Skeletal muscle tissue (tissue), 4 donors: ENCODE measurements around the gene DTD1. TPM values are rescaled to one million over a fixed set of nuclear protein-coding genes. Genes with fewer than 3 reads are reported as not detected.
"Not testable (repeated sequence)": the region's sequence is repeated elsewhere in the genome, so short reads cannot be mapped to it uniquely, and the experiment has no call there.

Source experiments
- H3K27ac ChIP-seq: one replicate; pipeline ENCODE4 v1.7.0; 2013; ENCODE audit warnings: mild to moderate bottlenecking, low read depth, low read length, inconsistent platforms
- H3K27me3 ChIP-seq, 3 donors: one replicate each; pipeline ENCODE4 v1.7.0; 2013; ENCODE audit warnings: low read length in 3 of 3; ENCODE audit not compliant: control insufficient read depth in 3 of 3, insufficient read depth in 3 of 3
- H3K36me3 ChIP-seq, 3 donors: one replicate each; pipeline ENCODE4 v1.7.0; 2013; ENCODE audit warnings: low read length in 3 of 3; ENCODE audit not compliant: control insufficient read depth in 3 of 3, insufficient read depth in 3 of 3
- H3K4me1 ChIP-seq, 3 donors: one replicate each; pipeline ENCODE4 v1.7.0; 2013; ENCODE audit warnings: low read length in 3 of 3, mild to moderate bottlenecking in 3 of 3; ENCODE audit not compliant: control insufficient read depth in 3 of 3, insufficient read depth in 3 of 3
- H3K4me3 ChIP-seq, 3 donors: one replicate each; pipeline ENCODE4 v1.7.0; 2013; ENCODE audit warnings: low read length in 3 of 3
- H3K9ac ChIP-seq, 3 donors: one replicate each; pipeline ENCODE4 v1.7.0; 2013; ENCODE audit warnings: low read length in 3 of 3, mild to moderate bottlenecking in 3 of 3, moderate library complexity in 2 of 3, low read depth in 1 of 3
- H3K9me3 ChIP-seq, 3 donors: one replicate each; pipeline ENCODE4 v1.7.0; 2013; ENCODE audit warnings: low read length in 3 of 3; ENCODE audit not compliant: control insufficient read depth in 3 of 3
- total RNA-seq: library from RNA; depleted of rRNA; stranded (reverse); fragments of >200 nt; gene quantifications from one replicate; pipeline ENCODE4 v1.2.3, GENCODE V29; 2014
- donor health status: Osteomylitis.

The DTD1 gene
- total RNA-seq, 1 donor from 2014 or later = 21.4 TPM

DNA sequence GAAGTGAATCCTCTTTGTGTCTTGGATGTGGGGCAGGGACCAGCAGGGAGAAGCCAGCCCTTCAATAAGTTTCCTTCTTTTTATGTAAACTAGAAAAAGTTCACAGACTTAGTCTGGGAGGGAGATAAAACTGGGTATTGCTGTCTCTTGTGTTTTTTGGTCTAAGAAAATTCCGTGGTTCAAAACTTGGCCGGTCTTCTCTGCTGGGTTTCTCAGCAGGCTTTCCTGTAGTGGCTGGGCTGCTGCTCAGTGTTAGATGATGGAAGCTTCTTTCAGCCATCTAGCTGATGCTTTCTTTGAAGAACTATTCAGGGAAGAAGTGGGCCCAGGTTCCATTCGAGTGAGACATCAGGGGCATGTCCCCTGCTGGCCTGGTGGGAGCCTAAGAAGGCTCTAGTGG is 155.0 kb downstream of the DTD1 start:
- H3K9ac ChIP-seq = no peak overlapping the region
- no peak overlapping the region for H3K27ac ChIP-seq
- H3K9me3 ChIP-seq = no peaks in the 10 kb centered on the region
- H3K4me3 ChIP-seq = no peak overlapping the region
- no peaks in the 10 kb centered on the region for H3K27me3 ChIP-seq
- peaks cover 4 to 5% (median 4%) of the 10 kb centered on the region in 3 donors for H3K36me3 ChIP-seq
- no peaks in the 10 kb centered on the region for H3K4me1 ChIP-seq

DNA sequence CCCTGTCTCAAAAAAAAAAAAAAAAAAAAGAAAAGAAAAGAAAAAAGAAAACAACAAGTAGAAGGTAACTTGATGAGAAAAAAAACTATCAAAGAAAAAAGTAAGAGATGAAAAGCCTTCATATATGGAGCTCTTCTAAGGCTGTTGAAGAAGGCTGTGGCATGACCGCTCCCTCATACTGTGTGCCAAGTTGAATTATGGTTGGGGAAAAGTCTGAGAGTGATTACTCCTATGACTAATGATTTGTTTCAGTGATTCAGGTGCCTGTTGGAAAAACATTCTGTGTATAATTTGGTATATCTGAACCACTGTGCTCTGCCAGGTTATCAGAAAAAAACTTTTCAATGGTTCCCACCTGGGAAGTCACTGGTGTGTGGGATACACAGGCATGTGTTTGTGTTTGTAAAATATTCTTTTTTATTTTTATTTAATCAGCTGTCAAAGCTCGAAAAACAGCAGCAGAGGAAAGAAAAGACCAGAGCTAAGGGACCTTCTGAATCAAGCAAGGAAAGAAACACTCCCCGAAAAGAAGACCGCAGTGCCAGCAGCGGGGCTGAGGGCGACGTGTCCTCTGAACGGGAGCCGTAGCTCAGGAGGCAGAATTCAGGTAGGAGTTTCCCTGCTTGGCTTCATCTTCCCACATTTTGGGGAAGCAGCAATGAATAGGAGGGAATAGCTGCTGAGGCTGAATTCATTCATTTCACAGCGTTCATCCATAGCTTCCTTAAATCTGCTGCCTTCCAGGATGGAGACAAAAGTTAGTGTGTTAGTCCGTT is 156.0 kb downstream of the DTD1 start:
- Histone ChIP-seq H3K4me1 (no peaks in the 10 kb centered on the region), H3K9ac (no peak overlapping the region), H3K9me3 (no peaks in the 10 kb centered on the region), H3K36me3 (peaks cover 4 to 5% (median 4%) of the 10 kb centered on the region in 3 donors), H3K4me3 (no peak overlapping the region), H3K27me3 (no peaks in the 10 kb centered on the region), H3K27ac (no peak overlapping the region)

DNA sequence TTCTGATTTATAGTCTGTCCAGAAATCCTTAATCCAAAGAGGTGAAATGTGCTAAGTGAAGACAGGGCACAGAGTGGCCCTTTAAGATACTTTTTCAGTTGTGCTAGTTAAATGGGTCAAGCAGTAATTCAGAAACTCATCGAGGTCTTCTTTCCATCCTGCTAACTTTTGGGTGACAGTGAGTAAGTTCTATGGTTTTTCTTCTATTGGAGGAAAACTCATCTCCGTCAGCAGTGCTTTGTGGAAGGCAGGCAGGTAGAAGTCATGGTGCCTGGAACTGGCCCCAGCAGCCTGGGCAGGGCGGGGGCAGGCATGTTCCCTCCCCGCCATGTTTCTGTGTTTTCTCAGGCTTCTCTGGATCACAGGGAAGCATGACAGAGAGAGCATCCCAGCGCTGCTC is 159.2 kb downstream of the DTD1 start:
- Histone ChIP-seq H3K36me3 (peaks cover 4 to 5% (median 4%) of the 10 kb centered on the region in 3 donors), H3K27ac (no peak overlapping the region), H3K4me3 (no peak overlapping the region), H3K4me1 (no peaks in the 10 kb centered on the region), H3K9ac (no peak overlapping the region), H3K27me3 (no peaks in the 10 kb centered on the region), H3K9me3 (no peaks in the 10 kb centered on the region)

DNA sequence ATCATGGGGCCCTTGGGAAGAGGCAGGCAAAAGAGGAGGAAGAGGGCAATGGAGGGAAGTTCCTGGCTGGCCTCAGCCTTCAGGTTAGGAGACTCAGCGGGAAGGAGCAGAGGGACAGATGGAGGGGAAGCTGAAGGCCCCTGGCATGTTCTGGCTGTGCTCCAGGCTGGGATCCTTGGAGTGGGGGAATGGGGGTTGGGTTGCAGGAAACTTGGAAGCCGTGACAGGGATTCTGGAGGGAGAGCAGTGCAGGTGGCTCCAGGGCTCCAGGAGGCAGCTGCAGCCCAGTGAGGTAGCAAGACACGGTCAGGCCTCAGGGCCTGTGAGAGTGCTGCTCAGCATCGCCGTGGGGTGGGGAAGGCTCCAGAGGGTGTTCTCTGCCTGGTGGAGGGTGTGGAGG is 161.1 kb downstream of the DTD1 start:
- Histone ChIP-seq H3K4me1 (no peaks in the 10 kb centered on the region), H3K4me3 (no peak overlapping the region), H3K27me3 (no peaks in the 10 kb centered on the region), H3K9me3 (no peaks in the 10 kb centered on the region), H3K9ac (no peak overlapping the region), H3K36me3 (peaks cover 4 to 5% (median 4%) of the 10 kb centered on the region in 3 donors), H3K27ac (no peak overlapping the region)

DNA sequence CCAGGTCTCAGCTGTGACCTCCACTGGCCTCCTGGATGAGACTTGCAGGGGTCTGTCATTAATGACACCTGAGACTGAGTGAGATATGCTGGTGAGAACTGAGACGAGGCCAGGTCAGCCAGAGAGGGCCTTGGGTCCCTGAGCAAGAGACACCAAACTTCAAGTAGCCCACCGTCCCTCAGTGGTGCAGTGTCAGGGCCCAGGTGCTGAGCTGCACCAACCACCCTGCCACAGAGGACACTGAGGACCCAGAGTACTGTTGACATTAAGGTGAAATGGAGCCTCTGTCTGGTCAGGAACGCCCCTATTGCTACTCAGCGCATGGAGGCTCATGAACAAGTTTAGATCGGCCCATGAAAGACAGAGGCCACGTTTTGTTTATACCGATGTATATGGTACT is 161.7 kb downstream of the DTD1 start:
- Histone ChIP-seq H3K27ac (no peak overlapping the region), H3K4me3 (no peak overlapping the region), H3K27me3 (no peaks in the 10 kb centered on the region), H3K36me3 (peaks cover 0 to 4% (median 3%) of the 10 kb centered on the region in 3 donors), H3K4me1 (no peaks in the 10 kb centered on the region), H3K9ac (no peak overlapping the region), H3K9me3 (no peaks in the 10 kb centered on the region)

DNA sequence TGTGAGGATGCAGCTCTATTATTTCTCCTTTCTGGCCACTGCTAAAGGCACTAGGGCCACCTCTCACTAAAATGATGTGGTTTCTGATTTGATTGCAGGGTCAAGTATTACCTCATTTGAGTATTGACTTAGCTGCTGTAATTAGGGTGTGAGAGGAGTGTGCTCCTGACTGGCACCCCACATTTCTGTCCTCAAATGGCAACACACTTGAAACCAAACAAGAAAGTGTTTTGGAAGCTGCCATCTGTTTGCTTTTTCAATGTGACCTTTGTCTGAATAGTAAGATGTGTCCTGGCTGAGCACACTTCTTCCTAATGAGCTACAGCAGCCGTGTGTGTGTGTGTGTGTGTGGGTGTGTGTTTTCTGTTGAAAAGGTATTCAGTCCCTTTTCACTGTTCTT is 162.9 kb downstream of the DTD1 start:
- Histone ChIP-seq H3K9me3 (no peaks in the 10 kb centered on the region), H3K4me3 (no peak overlapping the region), H3K36me3 (no peaks in the 10 kb centered on the region), H3K27me3 (no peaks in the 10 kb centered on the region), H3K9ac (no peak overlapping the region), H3K4me1 (no peaks in the 10 kb centered on the region), H3K27ac (no peak overlapping the region)

DNA sequence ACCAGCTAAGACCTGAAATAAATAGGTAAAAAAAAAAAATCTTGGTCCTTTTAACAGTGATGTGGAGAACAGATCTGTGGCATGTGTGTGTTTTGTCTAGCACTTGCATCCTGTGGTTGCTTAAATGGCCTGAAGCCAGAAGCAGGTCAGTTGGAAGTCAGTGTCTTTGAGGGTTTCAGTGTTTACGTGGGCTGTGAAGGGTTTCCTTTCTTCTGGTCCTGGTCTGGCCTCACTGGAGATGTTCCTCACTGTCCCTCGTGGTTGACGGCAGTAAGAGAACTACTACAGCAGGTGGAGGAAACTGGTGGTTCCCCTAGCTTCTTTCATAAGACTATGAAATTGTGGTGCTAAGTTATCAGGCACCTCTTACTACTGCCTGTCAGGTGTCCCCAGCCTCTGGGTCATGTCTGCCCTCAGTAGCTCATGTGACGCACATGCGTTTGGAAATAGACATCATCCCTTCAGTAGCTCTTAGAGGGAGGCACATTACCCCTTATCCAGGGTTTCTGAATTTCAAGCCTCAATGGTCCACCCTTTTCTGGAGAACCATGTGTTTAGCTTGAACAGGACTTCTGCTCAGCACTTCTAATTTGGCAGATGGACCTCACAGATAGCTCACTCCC is 166.3 kb downstream of the DTD1 start:
- Histone ChIP-seq H3K27me3 (no peaks in the 10 kb centered on the region), H3K9ac (no peak overlapping the region), H3K4me3 (no peak overlapping the region), H3K9me3 (no peaks in the 10 kb centered on the region), H3K27ac (no peak overlapping the region), H3K4me1 (no peaks in the 10 kb centered on the region), H3K36me3 (no peaks in the 10 kb centered on the region)

DNA sequence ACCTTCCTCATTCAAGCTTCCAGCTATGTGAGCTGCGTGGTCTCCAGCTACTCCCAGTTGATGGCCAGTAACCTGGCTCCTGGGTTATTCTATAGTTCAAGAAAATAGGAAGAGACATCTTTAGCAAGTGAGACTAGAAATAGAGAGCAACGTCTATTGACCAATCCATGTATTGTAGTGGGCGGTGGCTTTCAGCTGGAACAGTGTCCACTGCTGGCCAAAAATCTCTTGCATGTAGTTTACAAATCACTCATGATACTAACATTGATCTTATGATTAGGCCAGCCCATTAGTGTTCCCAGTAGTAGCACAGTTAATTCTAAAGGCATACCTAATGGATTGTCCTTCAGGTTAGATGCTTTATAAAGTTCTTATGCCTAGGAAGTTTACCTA is 166.8 kb downstream of the DTD1 start:
- H3K4me1 ChIP-seq = no peaks in the 10 kb centered on the region

DNA sequence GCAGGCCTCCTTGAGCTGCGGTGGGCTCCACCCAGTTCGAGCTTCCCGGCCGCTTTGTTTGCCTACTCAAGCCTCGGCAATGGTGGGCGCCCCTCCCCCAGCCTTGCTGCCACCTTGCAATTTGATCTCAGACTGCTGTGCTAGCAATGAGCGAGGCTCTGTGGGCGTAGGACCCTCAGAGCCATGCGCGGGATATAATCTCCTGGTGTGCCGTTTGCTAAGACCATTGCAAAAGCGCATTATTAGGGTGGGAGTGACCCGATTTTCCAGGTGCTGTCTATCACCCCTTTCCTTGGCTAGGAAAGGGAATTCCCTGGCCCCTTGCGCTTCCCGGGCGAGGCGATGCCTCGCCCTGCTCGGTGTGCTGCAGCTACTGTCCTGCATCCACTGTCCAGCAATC is 173.0 kb downstream of the DTD1 start:
- not testable (repeated sequence) for H3K4me3 ChIP-seq, H3K4me1 ChIP-seq, H3K27me3 ChIP-seq, H3K36me3 ChIP-seq, H3K9me3 ChIP-seq, H3K9ac ChIP-seq, H3K27ac ChIP-seq

More for the DNA sequence above, 166.8 kb downstream of the DTD1 start:
- Histone ChIP-seq H3K36me3 (no peaks in the 10 kb centered on the region), H3K4me3 (no peak overlapping the region), H3K27ac (no peak overlapping the region), H3K27me3 (no peaks in the 10 kb centered on the region), H3K9ac (no peak overlapping the region), H3K9me3 (no peaks in the 10 kb centered on the region)

DNA sequence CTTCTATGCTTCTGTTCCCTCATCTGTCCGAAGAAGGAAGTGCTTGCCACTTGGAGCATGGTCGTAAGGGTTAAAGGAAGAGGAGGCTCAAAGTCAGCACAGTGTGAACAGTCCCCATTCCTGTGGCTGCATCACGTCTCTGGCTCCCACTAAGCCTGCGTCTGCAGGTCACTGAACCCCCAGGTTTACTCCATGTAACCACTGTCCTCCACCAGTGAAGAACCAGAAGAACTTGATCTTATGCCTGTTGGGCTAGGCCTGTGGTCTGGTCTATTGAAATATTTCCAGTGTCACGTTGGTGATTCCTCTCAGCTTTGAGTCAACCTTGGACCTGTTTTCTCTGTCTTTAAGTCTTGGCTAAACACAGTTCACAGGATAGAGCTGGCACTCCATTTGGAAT is 179.8 kb downstream of the DTD1 start:
- Histone ChIP-seq H3K27me3 (no peaks in the 10 kb centered on the region), H3K36me3 (peaks cover 0 to 7% (median 2%) of the 10 kb centered on the region in 3 donors), H3K4me3 (no peak overlapping the region), H3K4me1 (peaks cover 0 to 4% (median 0%) of the 10 kb centered on the region in 3 donors), H3K9ac (no peak overlapping the region), H3K9me3 (no peaks in the 10 kb centered on the region), H3K27ac (no peak overlapping the region)
